ENCODE results near the gene DRC7.

Gene DRC7

GRCh38 chr16:57754354-57755060 is 59.9 kb downstream of the DRC7 start:
- peaks cover 7% of the 10 kb centered on the region for H3K36me3 ChIP-seq (ENCODE audit: control insufficient read depth, insufficient read depth, low read length)
- TF ChIP-seq CTCF (IDR thresholded peaks at IDR 0.05; ENCODE audit: insufficient read depth, low read length, poor library complexity, severe bottlenecking), result no peak
- no peaks in the 10 kb centered on the region for H3K27me3 ChIP-seq (replicated peaks; ENCODE audit: control insufficient read depth, insufficient read depth, low read length)

GRCh38 chr16:57755061-57755684 is 60.6 kb downstream of the DRC7 start:
- DNase-seq (ENCODE audit: extremely low read depth, insufficient read length), result no peak
- no peak overlapping the region for H3K4me3 ChIP-seq (replicated peaks; ENCODE audit: low read depth, low read length)
- H3K36me3 ChIP-seq (ENCODE audit: control insufficient read depth, insufficient read depth, low read length), result peaks cover 7% of the 10 kb centered on the region
- peak; percentile 2 for TF ChIP-seq CTCF (IDR thresholded peaks at IDR 0.05; ENCODE audit: insufficient read depth, low read length, poor library complexity, severe bottlenecking)
- no peaks in the 10 kb centered on the region for H3K27me3 ChIP-seq (replicated peaks; ENCODE audit: control insufficient read depth, insufficient read depth, low read length)

More at GRCh38 chr16:57754354-57755060, 59.9 kb downstream of the DRC7 start:
- H3K4me3 ChIP-seq (replicated peaks; ENCODE audit: low read depth, low read length), result no peak overlapping the region
- DNase-seq (ENCODE audit: extremely low read depth, insufficient read length), result no peak

- H3K36me3 ChIP-seq (ENCODE audit: control insufficient read depth, insufficient read depth, low read length), result peaks cover 7% of the 10 kb centered on the region
- no peak for TF ChIP-seq CTCF (IDR thresholded peaks at IDR 0.05; ENCODE audit: insufficient read depth, low read length, poor library complexity, severe bottlenecking)
Observed at GRCh38 chr16:57755726-57756423, 61.3 kb downstream of the DRC7 start.

GRCh38 chr16:57756424-57757325 is 62.1 kb downstream of the DRC7 start:
- peaks cover 7% of the 10 kb centered on the region for H3K36me3 ChIP-seq (ENCODE audit: control insufficient read depth, insufficient read depth, low read length)
- no peak for DNase-seq (ENCODE audit: extremely low read depth, insufficient read length)
- no peak overlapping the region for H3K4me3 ChIP-seq (replicated peaks; ENCODE audit: low read depth, low read length)
- TF ChIP-seq CTCF (IDR thresholded peaks at IDR 0.05; ENCODE audit: insufficient read depth, low read length, poor library complexity, severe bottlenecking), result no peak
- H3K27me3 ChIP-seq (replicated peaks; ENCODE audit: control insufficient read depth, insufficient read depth, low read length), result no peaks in the 10 kb centered on the region

More at GRCh38 chr16:57755726-57756423, 61.3 kb downstream of the DRC7 start:
- Histone ChIP-seq H3K4me3 (replicated peaks; ENCODE audit: low read depth, low read length) (no peak overlapping the region), H3K27me3 (replicated peaks; ENCODE audit: control insufficient read depth, insufficient read depth, low read length) (no peaks in the 10 kb centered on the region)
- DNase-seq (ENCODE audit: extremely low read depth, insufficient read length), result no peak

GRCh38 chr16:57757326-57757786 is 62.8 kb downstream of the DRC7 start:
- peak; percentile 76 for DNase-seq (ENCODE audit: extremely low read depth, insufficient read length)
- peak; percentile 99 for TF ChIP-seq CTCF (IDR thresholded peaks at IDR 0.05; ENCODE audit: insufficient read depth, low read length, poor library complexity, severe bottlenecking)
- no peaks in the 10 kb centered on the region for H3K27me3 ChIP-seq (replicated peaks; ENCODE audit: control insufficient read depth, insufficient read depth, low read length)
- H3K4me3 ChIP-seq (replicated peaks; ENCODE audit: low read depth, low read length), result no peak overlapping the region
- H3K36me3 ChIP-seq (ENCODE audit: control insufficient read depth, insufficient read depth, low read length), result peaks cover 7% of the 10 kb centered on the region
